ENCODE data around the gene ICA1. TPM values are rescaled to one million over a fixed set of nuclear protein-coding genes. Genes with fewer than 3 reads are reported as not detected.
"Not testable (repeated sequence)": the region's sequence is repeated elsewhere in the genome, so short reads cannot be mapped to it uniquely, and the experiment has no call there.

ICA1 gene
- total RNA-seq, 1 donor from 2014 or later: 37.1 TPM

- intact Hi-C loops (cut with DNase I): no loop called here
- DNase-seq (no peak), ATAC-seq (ENCODE audit: poor library complexity) (peak; percentile 25)
These were observed 15.5 kb upstream of the ICA1 start for GRCh38 chr7:8277394-8277982.

GRCh38 chr7:8274589-8274988 lies 12.6 kb upstream of the ICA1 start:
- intact Hi-C loops (cut with DNase I): no loop called here
- ATAC-seq (ENCODE audit: poor library complexity): no peak
- DNase-seq: no peak

- ATAC-seq (ENCODE audit: poor library complexity) (no peak), DNase-seq (no peak)
- intact Hi-C loops (cut with DNase I): no loop called here
These were observed 10.0 kb upstream of the ICA1 start for GRCh38 chr7:8271960-8272359.

GRCh38 chr7:8263048-8263447 lies 1.1 kb upstream of the ICA1 start:
- no peak for DNase-seq
- intact Hi-C loops (cut with DNase I): no loop called here
- no peak for ATAC-seq (ENCODE audit: poor library complexity)

GRCh38 chr7:8260871-8261694 lies 884 bp downstream of the ICA1 start:
- peak; percentile 82 for DNase-seq
- intact Hi-C loops (cut with DNase I): no loop called here
- ATAC-seq (ENCODE audit: poor library complexity): peak; percentile 73

- ATAC-seq (ENCODE audit: poor library complexity): no peak
- DNase-seq: no peak
- intact Hi-C loops (cut with DNase I): no loop called here
These were observed 2.3 kb downstream of the ICA1 start for GRCh38 chr7:8259586-8260222.

GRCh38 chr7:8258734-8259133 lies 3.2 kb downstream of the ICA1 start:
- DNase-seq (no peak), ATAC-seq (ENCODE audit: poor library complexity) (no peak)
- intact Hi-C loops (cut with DNase I): no loop called here

- ATAC-seq (ENCODE audit: poor library complexity): no peak
- no peak for DNase-seq
- intact Hi-C loops (cut with DNase I): no loop called here
These were observed 3.8 kb downstream of the ICA1 start for GRCh38 chr7:8258166-8258565.

GRCh38 chr7:8255680-8256655 lies 6.0 kb downstream of the ICA1 start:
- DNase-seq (no peak), ATAC-seq (ENCODE audit: poor library complexity) (no peak)
- intact Hi-C loops (cut with DNase I): no loop called here

- ATAC-seq (ENCODE audit: poor library complexity): no peak
- no peak for DNase-seq
- intact Hi-C loops (cut with DNase I): no loop called here
These were observed 7.3 kb downstream of the ICA1 start for GRCh38 chr7:8254667-8255066.

GRCh38 chr7:8254215-8254614 lies 7.8 kb downstream of the ICA1 start:
- intact Hi-C loops (cut with DNase I): no loop called here
- peak; percentile 48 for ATAC-seq (ENCODE audit: poor library complexity)
- no peak for DNase-seq

- intact Hi-C loops (cut with DNase I): no loop called here
- DNase-seq (no peak), ATAC-seq (ENCODE audit: poor library complexity) (no peak)
These were observed 10.8 kb downstream of the ICA1 start for GRCh38 chr7:8251195-8251594.

- DNase-seq: no peak
- intact Hi-C loops (cut with DNase I): no loop called here
- no peak for ATAC-seq (ENCODE audit: poor library complexity)
These were observed 11.4 kb downstream of the ICA1 start for GRCh38 chr7:8250547-8250946.

GRCh38 chr7:8249121-8249520 lies 12.8 kb downstream of the ICA1 start:
- ATAC-seq (ENCODE audit: poor library complexity) (no peak), DNase-seq (no peak)
- intact Hi-C loops (cut with DNase I): no loop called here

- DNase-seq (no peak), ATAC-seq (ENCODE audit: poor library complexity) (no peak)
- intact Hi-C loops (cut with DNase I): no loop called here
These were observed 15.9 kb downstream of the ICA1 start for GRCh38 chr7:8246020-8246419.

- intact Hi-C loops (cut with DNase I); ATAC-seq (ENCODE audit: poor library complexity); DNase-seq: not testable (repeated sequence)
These were observed 16.9 kb downstream of the ICA1 start for GRCh38 chr7:8245032-8245431.

- not testable (repeated sequence) for DNase-seq; ATAC-seq (ENCODE audit: poor library complexity)
These were observed 18.9 kb downstream of the ICA1 start for GRCh38 chr7:8243059-8243458.

GRCh38 chr7:8239702-8240362 lies 22.1 kb downstream of the ICA1 start:
- intact Hi-C loops (cut with DNase I); ATAC-seq (ENCODE audit: poor library complexity); DNase-seq: not testable (repeated sequence)

More at GRCh38 chr7:8243059-8243458, 18.9 kb downstream of the ICA1 start:
- intact Hi-C loops (cut with DNase I): not testable (repeated sequence)
